B cell (primary cell): ENCODE data around the gene GTF3A.

Source experiments
- CTCF ChIP-seq: fragments of 200-600 bp; IDR thresholded peaks from one replicate; pipeline ENCODE4 v1.8.0; 2022; ENCODE audit warnings: antibody characterized with exemption, mild to moderate bottlenecking
- EZH2 ChIP-seq: IDR thresholded peaks from 2 replicates; pipeline ENCODE4 v1.6.1; 2012; ENCODE audit warnings: borderline replicate concordance, low read depth, mild to moderate bottlenecking, moderate library complexity, low read length; ENCODE audit not compliant: insufficient read depth, poor library complexity, severe bottlenecking

GRCh38 chr13:27419328-27419727 is 5.1 kb upstream of the GTF3A start:
- no peak for TF ChIP-seq CTCF
- TF ChIP-seq EZH2: no peak
